Hypothalamus (tissue), 51 donors: ENCODE measurements around the gene NR3C1.
A peak's percentile ranks its signal among the peaks of the same experiment; 100 is the strongest.

ENCODE experiments used
- DNase-seq, 51 donors: peaks; one replicate each; lab custom pipeline; 2025; lab: John Stamatoyannopoulos, UW

Gene NR3C1

GRCh38 chr5:143427122-143427735, 23.7 kb upstream of the NR3C1 start:
- DNase-seq: no peak

GRCh38 chr5:143426437-143426991, 23.0 kb upstream of the NR3C1 start:
- DNase-seq: no peak

- no peak for DNase-seq
Measured at GRCh38 chr5:143425835-143426234, 22.3 kb upstream of the NR3C1 start.

- DNase-seq: no peak
Measured at GRCh38 chr5:143418140-143418866, 14.8 kb upstream of the NR3C1 start.

- DNase-seq: no peak
Measured at GRCh38 chr5:143417503-143418139, 14.1 kb upstream of the NR3C1 start.

- DNase-seq: no peak
Measured at GRCh38 chr5:143416411-143416810, 12.9 kb upstream of the NR3C1 start.

GRCh38 chr5:143413958-143414669, 10.6 kb upstream of the NR3C1 start:
- DNase-seq: no peak

- no peak for DNase-seq
Measured at GRCh38 chr5:143412661-143413342, 9.3 kb upstream of the NR3C1 start.

GRCh38 chr5:143409926-143410325, 6.4 kb upstream of the NR3C1 start:
- DNase-seq: no peak

GRCh38 chr5:143406408-143406807, 2.9 kb upstream of the NR3C1 start:
- DNase-seq: no peak

GRCh38 chr5:143405849-143406098, 2.3 kb upstream of the NR3C1 start:
- DNase-seq: no peak

- DNase-seq: peak; percentile 42 to 94 (median 77)
Measured at GRCh38 chr5:143405063-143405848, 1.8 kb upstream of the NR3C1 start.

GRCh38 chr5:143404416-143405062, 1.1 kb upstream of the NR3C1 start:
- peak; percentile 24 to 93 (median 74) for DNase-seq

GRCh38 chr5:143403334-143403592, 223 bp downstream of the NR3C1 start:
- DNase-seq: peak in 1 of 51 donors; percentile 91

GRCh38 chr5:143402553-143403333, 743 bp downstream of the NR3C1 start:
- peak in 47 of 51 donors; percentile 2 to 84 (median 55) for DNase-seq

- peak in 6 of 51 donors; percentile 9 to 83 (median 29) for DNase-seq
Measured at GRCh38 chr5:143402017-143402552, 1.4 kb downstream of the NR3C1 start.

GRCh38 chr5:143401227-143402016, 2.1 kb downstream of the NR3C1 start:
- DNase-seq: peak in 1 of 51 donors; percentile 41
